GM12873 (cell line): ENCODE measurements around the gene TNNC2.

Experiments used
- CTCF ChIP-seq: IDR thresholded peaks from 2 replicates; pipeline ENCODE4 v1.5.1; 2012; ENCODE audit warnings: low read depth, mild to moderate bottlenecking, moderate library complexity, low read length, control low read depth; ENCODE audit not compliant: insufficient read depth; ENCODE audit errors: missing control alignments

The TNNC2 gene

GRCh38 chr20:45863543-45864470, 36.7 kb upstream of the TNNC2 start:
- no peak for TF ChIP-seq CTCF

- no peak for TF ChIP-seq CTCF
These were observed 34.3 kb upstream of the TNNC2 start for GRCh38 chr20:45861221-45862075.

GRCh38 chr20:45860560-45861220, 33.6 kb upstream of the TNNC2 start:
- TF ChIP-seq CTCF = no peak

GRCh38 chr20:45859916-45860315, 32.8 kb upstream of the TNNC2 start:
- TF ChIP-seq CTCF = no peak

GRCh38 chr20:45857882-45858216, 30.7 kb upstream of the TNNC2 start:
- TF ChIP-seq CTCF = no peak

GRCh38 chr20:45857114-45857881, 30.2 kb upstream of the TNNC2 start, which contains the start of the genes ACOT8 and ZSWIM3:
Gene ACOT8 (minus strand): TSS chr20:45857392. CDS start chr20:45857315, 77 bp downstream.
Gene ZSWIM3 (plus strand): TSS chr20:45857614. CDS start chr20:45857826, 212 bp downstream.
- no peak for TF ChIP-seq CTCF
